Endodermal cell (in vitro differentiated cells): ENCODE measurements around the gene ITPK1. TPM values are rescaled to one million over a fixed set of nuclear protein-coding genes. Genes with fewer than 3 reads are reported as not detected.

Experiments used
- DNase-seq: peaks from one replicate; pipeline ENCODE4 v3.0.0-alpha.2; 2017
- H3K27ac ChIP-seq: 2 replicates; pipeline ENCODE4 v1.5.1; 2013; ENCODE audit warnings: mild to moderate bottlenecking, low read depth, low read length, moderate library complexity
- H3K27me3 ChIP-seq: 2 replicates; pipeline ENCODE4 v1.6.1; 2013; ENCODE audit warnings: mild to moderate bottlenecking, low read length, moderate library complexity; ENCODE audit not compliant: insufficient read depth, control insufficient read depth, poor library complexity, severe bottlenecking
- H3K36me3 ChIP-seq: 2 replicates; pipeline ENCODE4 v1.7.0; 2013; ENCODE audit warnings: mild to moderate bottlenecking, low read length, moderate library complexity; ENCODE audit not compliant: control insufficient read depth, insufficient read depth
- H3K4me1 ChIP-seq: one replicate; pipeline ENCODE4 v1.7.0; 2013; ENCODE audit warnings: low read length; ENCODE audit not compliant: control insufficient read depth, insufficient read depth
- H3K4me3 ChIP-seq: 2 replicates; pipeline ENCODE4 v1.5.1; 2013; ENCODE audit warnings: mild to moderate bottlenecking, low read length, moderate library complexity
- H3K9ac ChIP-seq: 2 replicates; pipeline ENCODE4 v1.6.1; 2013; ENCODE audit warnings: mild to moderate bottlenecking, low read length, moderate library complexity; ENCODE audit not compliant: poor library complexity, severe bottlenecking; ENCODE audit errors: extremely low read depth
- H3K9me3 ChIP-seq: 2 replicates; pipeline ENCODE4 v1.6.1; 2013; ENCODE audit warnings: mild to moderate bottlenecking, low read length, moderate library complexity; ENCODE audit not compliant: control insufficient read depth
- H3K27ac Mint-ChIP-seq: 2 replicates; pipeline ENCODE4 v1.8.0; 2020; ENCODE audit warnings: mixed read lengths
- H3K27me3 Mint-ChIP-seq: 2 replicates; pipeline ENCODE4 v1.8.0; 2021; ENCODE audit warnings: mild to moderate bottlenecking, mixed read lengths; ENCODE audit not compliant: insufficient read depth
- H3K36me3 Mint-ChIP-seq: 2 replicates; pipeline ENCODE4 v1.8.0; 2020; ENCODE audit warnings: low read depth, mixed read lengths
- H3K4me1 Mint-ChIP-seq: 2 replicates; pipeline ENCODE4 v1.8.0; 2020; ENCODE audit warnings: mixed read lengths
- H3K4me3 Mint-ChIP-seq: 2 replicates; pipeline ENCODE4 v1.8.0; 2020; ENCODE audit warnings: mild to moderate bottlenecking, moderate library complexity, mixed read lengths
- H3K9me3 Mint-ChIP-seq: 2 replicates; pipeline ENCODE4 v1.8.0; 2020; ENCODE audit warnings: mild to moderate bottlenecking, mixed read lengths
- CTCF ChIP-seq: fragments of 200-600 bp; sonication (generic); conservative IDR thresholded peaks from 2 replicates; pipeline ENCODE4 v1.5.0; 2021; ENCODE audit warnings: antibody characterized with exemption, mild to moderate bottlenecking
- WGBS, 2 experiments: methylation state at CpG; one replicate each; pipeline versions ENCODE4 v1.1.5 to v1.1.7; 2013; ENCODE audit warnings: missing lambda C conversion rate in 2 of 2, mixed read lengths in 1 of 2; ENCODE audit not compliant: insufficient coverage in 1 of 2, insufficient read length in 1 of 2; 5-methylcytosine and 5-hydroxymethylcytosine counted together
- total RNA-seq, 2 donors: library from RNA; stranded (reverse); fragmentation: NEBNext Ultra II Directional in 1 of 2; extraction: Animal tissue kit (Norgen Biotek cat#: 25700) in 1 of 2; gene quantifications; 2 replicates in 1 of 2; 3 replicates in 1 of 2; pipeline ENCODE4 v1.2.1, GENCODE V29; 2021

ITPK1 gene
- total RNA-seq, 2 donors from 2014 or later, result 59.9 to 66.9 TPM

GRCh38 chr14:92948647-92949046 is 167.1 kb downstream of the ITPK1 start:
- Mint-ChIP-seq H3K9me3 (no peaks in the 10 kb centered on the region), H3K36me3 (peaks cover 18% of the 10 kb centered on the region), H3K4me1 (no peaks in the 10 kb centered on the region), H3K27ac (no peak overlapping the region), H3K27me3 (no peaks in the 10 kb centered on the region), H3K4me3 (no peak overlapping the region)
- 95 to 100% methylated on average over 7 to 22 of the region's 22 CpGs for WGBS, 2 experiments
- peaks cover 9% of the 10 kb centered on the region for H3K36me3 ChIP-seq
- H3K9ac ChIP-seq, result no peak overlapping the region
- no peak overlapping the region for H3K27ac ChIP-seq
- TF ChIP-seq CTCF, result no peak
- H3K4me3 ChIP-seq, result no peak overlapping the region
- no peak for DNase-seq
- no peaks in the 10 kb centered on the region for H3K27me3 ChIP-seq
- no peaks in the 10 kb centered on the region for H3K9me3 ChIP-seq
- no peaks in the 10 kb centered on the region for H3K4me1 ChIP-seq

- peaks cover 9% of the 10 kb centered on the region for H3K36me3 ChIP-seq
- H3K27ac ChIP-seq, result no peak overlapping the region
- H3K27me3 ChIP-seq, result no peaks in the 10 kb centered on the region
- WGBS, 2 experiments, result 82 to 87% methylated on average over 10 to 12 of the region's 12 CpGs
- no peaks in the 10 kb centered on the region for H3K9me3 ChIP-seq
- Mint-ChIP-seq H3K27ac (peak overlapping the region; percentile 61), H3K4me3 (no peak overlapping the region), H3K4me1 (no peaks in the 10 kb centered on the region), H3K36me3 (peaks cover 21% of the 10 kb centered on the region), H3K9me3 (no peaks in the 10 kb centered on the region), H3K27me3 (no peaks in the 10 kb centered on the region)
- no peak overlapping the region for H3K4me3 ChIP-seq
- DNase-seq, result no peak
- no peak overlapping the region for H3K9ac ChIP-seq
- no peak for TF ChIP-seq CTCF
- H3K4me1 ChIP-seq, result no peaks in the 10 kb centered on the region
Measured at GRCh38 chr14:92946847-92947545, 168.7 kb downstream of the ITPK1 start.

GRCh38 chr14:92945959-92946846 is 169.5 kb downstream of the ITPK1 start:
- no peak overlapping the region for H3K4me3 ChIP-seq
- no peak overlapping the region for H3K27ac ChIP-seq
- Mint-ChIP-seq H3K36me3 (peaks cover 22% of the 10 kb centered on the region), H3K27me3 (no peaks in the 10 kb centered on the region), H3K9me3 (no peaks in the 10 kb centered on the region), H3K27ac (peak overlapping the region; percentile 48), H3K4me3 (no peak overlapping the region), H3K4me1 (no peaks in the 10 kb centered on the region)
- no peaks in the 10 kb centered on the region for H3K4me1 ChIP-seq
- 94 to 96% methylated on average over 27 to 38 of the region's 38 CpGs for WGBS, 2 experiments
- peaks cover 6% of the 10 kb centered on the region for H3K36me3 ChIP-seq
- TF ChIP-seq CTCF, result no peak
- no peaks in the 10 kb centered on the region for H3K9me3 ChIP-seq
- no peaks in the 10 kb centered on the region for H3K27me3 ChIP-seq
- H3K9ac ChIP-seq, result no peak overlapping the region
- no peak for DNase-seq
